H9 (cell line): ENCODE results near the gene CSNK1E. TPM values are rescaled to one million over a fixed set of nuclear protein-coding genes. Genes with fewer than 3 reads are reported as not detected.

Experiments
- DNase-seq: peaks from one replicate; pipeline ENCODE4 v3.0.0-alpha.2; 2017
- H2AFZ ChIP-seq: one replicate; pipeline ENCODE4 v1.6.1; 2013; ENCODE audit warnings: mild to moderate bottlenecking, low read length, control low read depth, moderate library complexity
- H2AK5ac ChIP-seq: 2 replicates; pipeline ENCODE4 v1.6.1; 2013; ENCODE audit warnings: low read length, control low read depth, mixed read lengths; ENCODE audit not compliant: insufficient read length
- H2BK120ac ChIP-seq: one replicate; pipeline ENCODE4 v1.6.1; 2013; ENCODE audit warnings: low read depth, mild to moderate bottlenecking, low read length, control low read depth, inconsistent platforms; ENCODE audit not compliant: poor library complexity, severe bottlenecking
- H2BK12ac ChIP-seq: 2 replicates; pipeline ENCODE4 v1.6.1; 2013; ENCODE audit warnings: low read length, control low read depth, mixed read lengths, low read depth; ENCODE audit not compliant: insufficient read length
- H2BK15ac ChIP-seq: 2 replicates; pipeline ENCODE4 v1.6.1; 2013; ENCODE audit warnings: low read depth, low read length, control low read depth
- H2BK20ac ChIP-seq: one replicate; pipeline ENCODE4 v1.6.1; 2013; ENCODE audit warnings: low read depth, mild to moderate bottlenecking, low read length, control low read depth, inconsistent platforms; ENCODE audit not compliant: poor library complexity, severe bottlenecking
- H2BK5ac ChIP-seq: 2 replicates; pipeline ENCODE4 v1.6.1; 2013; ENCODE audit warnings: low read length, control low read depth, mixed read lengths; ENCODE audit not compliant: insufficient read length
- H3K14ac ChIP-seq: 2 replicates; pipeline ENCODE4 v1.6.1; 2013; ENCODE audit warnings: low read length, control low read depth; ENCODE audit not compliant: insufficient read depth
- H3K18ac ChIP-seq: 2 replicates; pipeline ENCODE4 v1.6.1; 2013; ENCODE audit warnings: low read depth, mild to moderate bottlenecking, mixed read lengths, low read length, control low read depth; ENCODE audit not compliant: insufficient read length
- H3K23ac ChIP-seq: 2 replicates; pipeline ENCODE4 v1.6.1; 2013; ENCODE audit warnings: low read length, control low read depth, mixed read lengths, low read depth; ENCODE audit not compliant: insufficient read length
- H3K23me2 ChIP-seq: 2 replicates; pipeline ENCODE4 v1.6.1; 2013; ENCODE audit warnings: low read depth, mild to moderate bottlenecking, mixed read lengths, low read length, control low read depth; ENCODE audit not compliant: insufficient read length, poor library complexity, severe bottlenecking
- H3K27ac ChIP-seq: 2 replicates; pipeline ENCODE4 v1.5.1; 2013; ENCODE audit warnings: low read length, control low read depth, mixed read lengths, low read depth; ENCODE audit not compliant: insufficient read length
- H3K27me3 ChIP-seq: 2 replicates; pipeline ENCODE4 v1.6.1; 2013; ENCODE audit warnings: low read length, control low read depth, inconsistent platforms; ENCODE audit not compliant: insufficient read depth
- H3K4ac ChIP-seq: 2 replicates; pipeline ENCODE4 v1.6.1; 2013; ENCODE audit warnings: low read depth, mild to moderate bottlenecking, control low read depth, inconsistent platforms, low read length, moderate library complexity
- H3K4me1 ChIP-seq: 2 replicates; pipeline ENCODE4 v1.6.1; 2013; ENCODE audit warnings: low read length, control low read depth, inconsistent platforms; ENCODE audit not compliant: insufficient read depth
- H3K4me2 ChIP-seq: 2 replicates; pipeline ENCODE4 v1.6.1; 2013; ENCODE audit warnings: low read length, control low read depth, mixed read lengths; ENCODE audit not compliant: insufficient read length, insufficient read depth
- H3K56ac ChIP-seq: 2 replicates; pipeline ENCODE4 v1.6.1; 2013; ENCODE audit warnings: low read depth, mild to moderate bottlenecking, mixed read lengths, low read length, control low read depth; ENCODE audit not compliant: insufficient read length
- H3K79me1 ChIP-seq: 2 replicates; pipeline ENCODE4 v1.6.1; 2013; ENCODE audit warnings: low read depth, mild to moderate bottlenecking, moderate library complexity, low read length, control low read depth, inconsistent platforms; ENCODE audit not compliant: insufficient read depth, poor library complexity, severe bottlenecking
- H3K79me2 ChIP-seq: 2 replicates; pipeline ENCODE4 v1.6.1; 2013; ENCODE audit warnings: low read length, control low read depth, inconsistent platforms; ENCODE audit not compliant: insufficient read depth
- H3K9ac ChIP-seq: 2 replicates; pipeline ENCODE4 v1.6.1; 2013; ENCODE audit warnings: low read length, control low read depth, mixed read lengths; ENCODE audit not compliant: insufficient read length; ENCODE audit errors: extremely low read depth
- H3K9me3 ChIP-seq: one replicate; pipeline ENCODE4 v1.6.1; 2013; ENCODE audit warnings: low read depth, low read length, inconsistent platforms; ENCODE audit not compliant: control insufficient read depth
- H3T11ph ChIP-seq: one replicate; pipeline ENCODE4 v1.6.1; 2013; ENCODE audit warnings: mild to moderate bottlenecking, low read length, control low read depth, inconsistent platforms
- H4K20me1 ChIP-seq: one replicate; pipeline ENCODE4 v1.6.1; 2013; ENCODE audit not compliant: control insufficient read depth, insufficient read length, insufficient read depth
- H4K5ac ChIP-seq: 2 replicates; pipeline ENCODE4 v1.6.1; 2013; ENCODE audit warnings: low read depth, mild to moderate bottlenecking, mixed read lengths, low read length, control low read depth; ENCODE audit not compliant: insufficient read length
- H4K8ac ChIP-seq: replicated peaks from 2 replicates; pipeline ENCODE4 v1.6.1; 2013; ENCODE audit warnings: low read length, control low read depth, mixed read lengths, low read depth; ENCODE audit not compliant: insufficient read length
- H4K91ac ChIP-seq: 2 replicates; pipeline ENCODE4 v1.6.1; 2013; ENCODE audit warnings: low read depth, mild to moderate bottlenecking, moderate library complexity, mixed read lengths, low read length, control low read depth; ENCODE audit not compliant: insufficient read length
- H3K27ac Mint-ChIP-seq, 3 experiments: 2 replicates in 2 of 3; 3 replicates in 1 of 3; pipeline ENCODE4 v1.8.0; 2020 to 2021; ENCODE audit warnings: mixed read lengths in 3 of 3, mild to moderate bottlenecking in 1 of 3, moderate library complexity in 1 of 3
- H3K27me3 Mint-ChIP-seq: 2 replicates; pipeline ENCODE4 v1.8.0; 2021; ENCODE audit warnings: low read depth, mild to moderate bottlenecking, moderate library complexity, mixed read lengths
- H3K36me3 Mint-ChIP-seq, 3 experiments: 2 replicates in 2 of 3; 3 replicates in 1 of 3; pipeline ENCODE4 v1.8.0; 2020 to 2021; ENCODE audit warnings: low read depth in 3 of 3, mixed read lengths in 3 of 3; ENCODE audit not compliant: insufficient read depth in 1 of 3
- H3K4me1 Mint-ChIP-seq, 2 experiments: 2 replicates each; pipeline ENCODE4 v1.8.0; 2020; ENCODE audit warnings: mixed read lengths in 2 of 2
- H3K4me3 Mint-ChIP-seq, 2 experiments: 2 replicates in 1 of 2; 3 replicates in 1 of 2; pipeline ENCODE4 v1.8.0; 2020 to 2021; ENCODE audit warnings: mild to moderate bottlenecking in 2 of 2, mixed read lengths in 2 of 2, moderate library complexity in 1 of 2
- H3K9me3 Mint-ChIP-seq, 2 experiments: 2 replicates in 1 of 2; 3 replicates in 1 of 2; pipeline ENCODE4 v1.8.0; 2020; ENCODE audit warnings: mild to moderate bottlenecking in 2 of 2, mixed read lengths in 2 of 2, moderate library complexity in 1 of 2
- WGBS: extraction: QIAGEN DNeasy Blood & Tissue Kit; methylation state at CpG from one replicate; pipeline ENCODE4 v1.1.7; 2013; ENCODE audit warnings: missing lambda C conversion rate, low lambda C conversion rate, mixed read lengths; ENCODE audit not compliant: insufficient read length; ENCODE audit errors: extremely low coverage; 5-methylcytosine and 5-hydroxymethylcytosine counted together
- total RNA-seq: library from RNA; stranded (reverse); gene quantifications from 2 replicates; pipeline ENCODE4 v1.2.1, GENCODE V29; 2021
- TF ChIP-seq, protein P1 (sequence below): fragments of 200-600 bp; sonication (generic); conservative IDR thresholded peaks from 3 replicates; pipeline ENCODE4 v1.8.0; 2021; ENCODE audit warnings: antibody characterized with exemption, mild to moderate bottlenecking

The CSNK1E gene
- total RNA-seq, 1 experiment from 2014 or later = 236 TPM

DNA sequence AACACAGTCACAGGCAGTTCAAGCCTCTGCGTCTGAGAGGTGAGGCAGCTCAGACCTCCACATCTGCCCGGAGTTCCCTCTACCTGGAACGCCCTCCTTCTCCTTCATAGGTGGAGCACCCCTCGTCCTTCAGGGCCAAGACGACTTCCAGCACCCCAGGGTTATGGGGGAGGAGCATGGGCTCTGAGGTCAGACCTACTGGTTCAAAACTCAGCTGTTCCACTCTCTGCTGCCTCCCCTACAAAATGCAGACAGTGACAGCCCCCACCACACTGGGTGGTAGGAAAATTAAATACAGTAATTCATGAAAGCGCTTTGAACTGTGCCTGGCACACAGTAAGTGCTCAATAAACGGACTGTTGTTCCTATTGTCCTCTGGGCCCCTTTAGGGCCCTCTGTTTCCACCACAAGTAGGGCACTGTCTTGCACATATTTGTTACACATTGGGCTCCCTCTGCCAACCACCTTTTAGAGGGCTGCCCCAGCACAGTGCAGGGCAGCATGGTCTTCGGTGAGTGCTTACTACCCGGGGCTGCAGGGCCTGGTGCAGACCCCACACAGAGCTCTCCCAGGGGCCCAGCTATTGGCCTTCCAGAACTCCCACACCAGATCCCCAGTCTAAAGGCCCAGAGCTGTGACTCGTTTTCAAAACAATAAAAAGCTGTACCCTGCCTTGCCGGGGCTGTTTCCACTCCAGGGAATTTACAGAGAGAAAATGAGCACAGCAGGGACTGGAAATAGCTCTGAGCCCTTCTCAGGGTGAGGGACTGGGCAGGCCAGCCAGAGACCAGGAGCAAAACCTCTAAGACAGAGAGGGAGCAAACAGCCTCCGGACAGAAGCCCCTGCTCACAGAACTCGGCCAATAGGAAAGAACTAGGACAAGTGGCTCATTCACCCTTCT, 46.9 kb downstream of the CSNK1E start:
- H3K79me2 ChIP-seq = peaks cover 26% of the 10 kb centered on the region; the same call in 1 of the 2 replicates
- H2BK5ac ChIP-seq = no peak overlapping the region
- Mint-ChIP-seq H3K4me3 (peak overlapping the region in 1 of 2 experiments; percentile 93; a peak in 3 of 5 replicates), H3K27me3 (peaks cover 5% of the 10 kb centered on the region), H3K36me3 (peaks cover 0 to 21% (median 6%) of the 10 kb centered on the region in 3 experiments; a peak in 5 of 7 replicates), H3K27ac (peak overlapping the region; percentile 20 to 66 (median 44); a peak in 2 of 7 replicates), H3K9me3 (no peaks in the 10 kb centered on the region), H3K4me1 (peaks cover 43 to 49% of the 10 kb centered on the region in 2 experiments)
- peaks cover 7% of the 10 kb centered on the region for H3K23me2 ChIP-seq
- DNase-seq = peak; percentile 19
- H2AK5ac ChIP-seq = no peak overlapping the region
- no peak overlapping the region for H3K18ac ChIP-seq
- H2BK12ac ChIP-seq = no peak overlapping the region
- H3K4ac ChIP-seq = no peak overlapping the region
- no CpG with 5 or more reads among the region's 13 CpGs for WGBS
- H3T11ph ChIP-seq = no peak overlapping the region
- H3K14ac ChIP-seq = no peak overlapping the region
- H3K27me3 ChIP-seq = no peaks in the 10 kb centered on the region
- no peak overlapping the region for H3K9ac ChIP-seq
- no peak overlapping the region for H4K5ac ChIP-seq
- TF ChIP-seq, protein P1, sequence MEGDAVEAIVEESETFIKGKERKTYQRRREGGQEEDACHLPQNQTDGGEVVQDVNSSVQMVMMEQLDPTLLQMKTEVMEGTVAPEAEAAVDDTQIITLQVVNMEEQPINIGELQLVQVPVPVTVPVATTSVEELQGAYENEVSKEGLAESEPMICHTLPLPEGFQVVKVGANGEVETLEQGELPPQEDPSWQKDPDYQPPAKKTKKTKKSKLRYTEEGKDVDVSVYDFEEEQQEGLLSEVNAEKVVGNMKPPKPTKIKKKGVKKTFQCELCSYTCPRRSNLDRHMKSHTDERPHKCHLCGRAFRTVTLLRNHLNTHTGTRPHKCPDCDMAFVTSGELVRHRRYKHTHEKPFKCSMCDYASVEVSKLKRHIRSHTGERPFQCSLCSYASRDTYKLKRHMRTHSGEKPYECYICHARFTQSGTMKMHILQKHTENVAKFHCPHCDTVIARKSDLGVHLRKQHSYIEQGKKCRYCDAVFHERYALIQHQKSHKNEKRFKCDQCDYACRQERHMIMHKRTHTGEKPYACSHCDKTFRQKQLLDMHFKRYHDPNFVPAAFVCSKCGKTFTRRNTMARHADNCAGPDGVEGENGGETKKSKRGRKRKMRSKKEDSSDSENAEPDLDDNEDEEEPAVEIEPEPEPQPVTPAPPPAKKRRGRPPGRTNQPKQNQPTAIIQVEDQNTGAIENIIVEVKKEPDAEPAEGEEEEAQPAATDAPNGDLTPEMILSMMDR = no peak
- H3K23ac ChIP-seq = no peak overlapping the region
- no peaks in the 10 kb centered on the region for H3K9me3 ChIP-seq
- H3K27ac ChIP-seq = no peak overlapping the region
- H4K8ac ChIP-seq = no peak overlapping the region
- H3K4me1 ChIP-seq = peaks cover 9% of the 10 kb centered on the region
- H3K56ac ChIP-seq = no peak overlapping the region
- H4K20me1 ChIP-seq = no peaks in the 10 kb centered on the region
- no peak overlapping the region for H2BK120ac ChIP-seq
- peaks cover 10% of the 10 kb centered on the region for H3K79me1 ChIP-seq
- no peak overlapping the region for H2BK15ac ChIP-seq
- H3K4me2 ChIP-seq = no peak overlapping the region
- no peak overlapping the region for H2BK20ac ChIP-seq
- H2AFZ ChIP-seq = no peak overlapping the region
- H4K91ac ChIP-seq = no peak overlapping the region
